Measurements from ENCODE around the gene POMGNT2. TPM values are rescaled to one million over a fixed set of nuclear protein-coding genes. Genes with fewer than 3 reads are reported as not detected.

The POMGNT2 gene
- total and polyA plus RNA-seq, 3 donors from 2014 or later, result 33.2 to 45.7 (median 38.6) TPM

GRCh38 chr3:43148033-43148432 is 42.2 kb upstream of the POMGNT2 start:
- H3K27ac ChIP-seq, result no peak overlapping the region
- TF ChIP-seq, protein P1, sequence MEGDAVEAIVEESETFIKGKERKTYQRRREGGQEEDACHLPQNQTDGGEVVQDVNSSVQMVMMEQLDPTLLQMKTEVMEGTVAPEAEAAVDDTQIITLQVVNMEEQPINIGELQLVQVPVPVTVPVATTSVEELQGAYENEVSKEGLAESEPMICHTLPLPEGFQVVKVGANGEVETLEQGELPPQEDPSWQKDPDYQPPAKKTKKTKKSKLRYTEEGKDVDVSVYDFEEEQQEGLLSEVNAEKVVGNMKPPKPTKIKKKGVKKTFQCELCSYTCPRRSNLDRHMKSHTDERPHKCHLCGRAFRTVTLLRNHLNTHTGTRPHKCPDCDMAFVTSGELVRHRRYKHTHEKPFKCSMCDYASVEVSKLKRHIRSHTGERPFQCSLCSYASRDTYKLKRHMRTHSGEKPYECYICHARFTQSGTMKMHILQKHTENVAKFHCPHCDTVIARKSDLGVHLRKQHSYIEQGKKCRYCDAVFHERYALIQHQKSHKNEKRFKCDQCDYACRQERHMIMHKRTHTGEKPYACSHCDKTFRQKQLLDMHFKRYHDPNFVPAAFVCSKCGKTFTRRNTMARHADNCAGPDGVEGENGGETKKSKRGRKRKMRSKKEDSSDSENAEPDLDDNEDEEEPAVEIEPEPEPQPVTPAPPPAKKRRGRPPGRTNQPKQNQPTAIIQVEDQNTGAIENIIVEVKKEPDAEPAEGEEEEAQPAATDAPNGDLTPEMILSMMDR (IDR thresholded peaks at IDR 0.05), result no peak
- no peak for TF ChIP-seq POLR2A (IDR thresholded peaks at IDR 0.05)
- H3K4me1 ChIP-seq, result no peaks in the 10 kb centered on the region
- H3K36me3 ChIP-seq (ENCODE audit: low read depth, missing control alignments), result no peaks in the 10 kb centered on the region
- H3K4me3 ChIP-seq, result no peak overlapping the region
- intact Hi-C loops (cut with DNase I; ENCODE audit: low total_unique reads), result no loop called here
- DNase-seq, result no peak
- no peaks in the 10 kb centered on the region for H3K27me3 ChIP-seq
- H3K9me3 ChIP-seq, result no peaks in the 10 kb centered on the region

DNA sequence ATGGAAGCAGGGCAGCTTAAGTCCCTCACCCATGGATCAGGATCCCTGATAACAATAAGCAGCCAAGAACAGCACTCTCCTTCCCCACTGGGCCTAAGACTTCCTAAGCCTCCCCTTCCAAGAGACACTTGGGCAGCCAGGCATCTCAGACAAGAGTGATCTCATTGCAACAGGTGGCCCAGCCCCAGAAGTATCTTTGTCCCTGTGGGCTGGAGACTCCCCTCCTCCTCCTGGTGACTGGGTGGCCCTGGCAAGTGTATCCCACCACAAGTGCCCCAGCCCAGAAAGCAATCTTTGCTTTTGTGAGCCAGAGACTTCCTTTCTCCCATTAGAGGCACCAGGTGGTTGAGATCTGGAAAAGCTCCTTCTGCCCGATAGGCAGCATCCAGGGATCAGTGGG is 40.7 kb upstream of the POMGNT2 start:
- WGBS, 2 donors, result 87 to 93% methylated on average over 1 of the region's 1 CpG
- Histone ChIP-seq H3K4me1 (no peaks in the 10 kb centered on the region), H3K27ac (no peak overlapping the region), H3K36me3 (ENCODE audit: low read depth, missing control alignments) (no peaks in the 10 kb centered on the region), H3K4me3 (no peak overlapping the region), H3K9me3 (no peaks in the 10 kb centered on the region), H3K27me3 (no peaks in the 10 kb centered on the region)
- intact Hi-C loops (cut with DNase I; ENCODE audit: low total_unique reads), result no loop called here
- DNase-seq, result no peak
- TF ChIP-seq, protein P1 (IDR thresholded peaks at IDR 0.05), result no peak
- TF ChIP-seq POLR2A (IDR thresholded peaks at IDR 0.05), result no peak

GRCh38 chr3:43144761-43145490 is 39.0 kb upstream of the POMGNT2 start:
- Histone ChIP-seq H3K4me1 (no peaks in the 10 kb centered on the region), H3K4me3 (no peak overlapping the region), H3K27ac (no peak overlapping the region), H3K36me3 (ENCODE audit: low read depth, missing control alignments) (no peaks in the 10 kb centered on the region), H3K9me3 (no peaks in the 10 kb centered on the region), H3K27me3 (no peaks in the 10 kb centered on the region)
- DNase-seq, result no peak
- TF ChIP-seq POLR2A (IDR thresholded peaks at IDR 0.05), result no peak
- TF ChIP-seq, protein P1 (IDR thresholded peaks at IDR 0.05), result no peak
- 61 to 66% methylated on average over 7 of the region's 7 CpGs for WGBS, 2 donors
- intact Hi-C loops (cut with DNase I; ENCODE audit: low total_unique reads), result no loop called here

DNA sequence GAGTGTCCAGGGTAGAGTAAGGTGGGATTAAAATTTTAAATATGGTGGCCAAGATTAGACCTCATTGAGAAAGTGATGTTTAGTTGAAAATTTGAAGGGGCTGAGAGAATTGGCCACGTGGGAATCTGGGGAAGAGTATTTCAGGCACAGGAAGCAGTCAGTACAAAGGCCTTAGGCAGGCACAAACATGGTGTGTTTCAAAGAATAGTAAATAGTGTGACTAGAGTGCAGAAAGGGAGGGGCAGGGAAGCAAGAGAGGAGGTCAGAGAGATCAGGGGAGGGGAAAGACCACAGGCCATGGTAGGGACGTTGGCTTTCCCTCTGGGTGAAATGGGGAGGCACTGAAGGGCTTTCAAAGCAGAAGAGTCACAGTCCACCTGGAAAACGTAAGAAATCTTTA is 36.6 kb upstream of the POMGNT2 start:
- no peak overlapping the region for H3K4me3 ChIP-seq
- H3K27me3 ChIP-seq, result no peaks in the 10 kb centered on the region
- WGBS, 2 donors, result 55 to 56% methylated on average over 3 of the region's 3 CpGs
- no peak for DNase-seq
- no peaks in the 10 kb centered on the region for H3K9me3 ChIP-seq
- TF ChIP-seq, protein P1 (IDR thresholded peaks at IDR 0.05), result no peak
- no peak for TF ChIP-seq POLR2A (IDR thresholded peaks at IDR 0.05)
- H3K27ac ChIP-seq, result no peak overlapping the region
- H3K4me1 ChIP-seq, result no peaks in the 10 kb centered on the region
- intact Hi-C loops (cut with DNase I; ENCODE audit: low total_unique reads), result no loop called here
- no peaks in the 10 kb centered on the region for H3K36me3 ChIP-seq (ENCODE audit: low read depth, missing control alignments)

Data from testis (tissue), 3 donors.